ENCODE measurements around the gene TRDMT1.

The TRDMT1 gene

GRCh38 chr10:17210361-17210760 lies 8.9 kb upstream of the TRDMT1 start:
- no peak for DNase-seq (ENCODE audit: low read depth)

GRCh38 chr10:17209881-17210280 lies 8.4 kb upstream of the TRDMT1 start:
- DNase-seq (ENCODE audit: low read depth), result no peak

- DNase-seq (ENCODE audit: low read depth), result no peak
Observed at GRCh38 chr10:17209302-17209701, 7.8 kb upstream of the TRDMT1 start.

GRCh38 chr10:17208476-17208875 lies 7.0 kb upstream of the TRDMT1 start:
- DNase-seq (ENCODE audit: low read depth), result no peak

DNA sequence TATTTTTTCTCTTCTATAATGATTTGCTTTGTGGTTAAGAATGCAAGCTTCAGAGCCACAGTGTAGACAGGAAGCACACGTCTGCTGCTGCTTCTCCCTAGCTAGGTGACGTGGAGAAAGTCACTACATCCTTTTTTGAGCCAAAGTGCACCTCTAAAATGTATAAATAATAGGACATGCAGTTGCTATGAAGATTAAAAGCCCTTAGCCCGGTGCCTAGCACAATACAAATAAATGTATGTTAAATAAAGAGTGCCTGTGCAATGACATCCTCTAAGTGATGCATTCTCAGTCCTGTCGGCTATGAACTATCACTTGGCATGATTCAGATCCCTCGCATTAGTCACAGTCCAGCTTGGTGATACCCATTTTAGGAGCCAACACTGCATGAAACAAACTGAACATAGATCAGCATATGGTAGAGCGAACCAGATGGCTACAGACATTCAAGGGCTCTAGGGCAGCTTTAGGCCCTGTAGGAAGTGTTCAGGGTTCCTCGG lies 4.8 kb upstream of the TRDMT1 start:
- peak; percentile 61 for DNase-seq (ENCODE audit: low read depth)

DNA sequence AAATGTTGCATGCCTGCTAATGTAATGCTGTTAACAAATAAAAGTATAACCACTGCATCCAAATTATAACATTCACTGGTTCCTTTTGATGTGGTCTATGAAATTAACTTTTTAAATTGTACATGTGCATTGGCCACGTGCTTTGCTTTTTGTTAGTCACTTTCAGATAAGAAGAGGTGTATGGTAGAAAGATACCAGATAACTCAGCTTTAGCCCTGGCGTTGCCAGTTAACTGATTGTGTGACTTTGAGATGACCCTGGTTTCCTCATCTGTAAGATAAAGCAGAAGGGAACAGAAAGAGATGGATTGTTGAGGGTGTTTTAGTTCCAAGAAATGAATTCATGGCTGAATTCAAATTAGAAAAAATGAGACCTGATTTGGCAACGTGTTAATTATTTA lies 1.9 kb upstream of the TRDMT1 start:
- DNase-seq (ENCODE audit: low read depth), result no peak

- DNase-seq (ENCODE audit: low read depth), result no peak
Observed at GRCh38 chr10:17202999-17203398, 1.5 kb upstream of the TRDMT1 start.

GRCh38 chr10:17202506-17202905 lies 1.0 kb upstream of the TRDMT1 start:
- no peak for DNase-seq (ENCODE audit: low read depth)

- no peak for DNase-seq (ENCODE audit: low read depth)
Observed at GRCh38 chr10:17201794-17202116, 283 bp upstream of the TRDMT1 start.

DNA sequence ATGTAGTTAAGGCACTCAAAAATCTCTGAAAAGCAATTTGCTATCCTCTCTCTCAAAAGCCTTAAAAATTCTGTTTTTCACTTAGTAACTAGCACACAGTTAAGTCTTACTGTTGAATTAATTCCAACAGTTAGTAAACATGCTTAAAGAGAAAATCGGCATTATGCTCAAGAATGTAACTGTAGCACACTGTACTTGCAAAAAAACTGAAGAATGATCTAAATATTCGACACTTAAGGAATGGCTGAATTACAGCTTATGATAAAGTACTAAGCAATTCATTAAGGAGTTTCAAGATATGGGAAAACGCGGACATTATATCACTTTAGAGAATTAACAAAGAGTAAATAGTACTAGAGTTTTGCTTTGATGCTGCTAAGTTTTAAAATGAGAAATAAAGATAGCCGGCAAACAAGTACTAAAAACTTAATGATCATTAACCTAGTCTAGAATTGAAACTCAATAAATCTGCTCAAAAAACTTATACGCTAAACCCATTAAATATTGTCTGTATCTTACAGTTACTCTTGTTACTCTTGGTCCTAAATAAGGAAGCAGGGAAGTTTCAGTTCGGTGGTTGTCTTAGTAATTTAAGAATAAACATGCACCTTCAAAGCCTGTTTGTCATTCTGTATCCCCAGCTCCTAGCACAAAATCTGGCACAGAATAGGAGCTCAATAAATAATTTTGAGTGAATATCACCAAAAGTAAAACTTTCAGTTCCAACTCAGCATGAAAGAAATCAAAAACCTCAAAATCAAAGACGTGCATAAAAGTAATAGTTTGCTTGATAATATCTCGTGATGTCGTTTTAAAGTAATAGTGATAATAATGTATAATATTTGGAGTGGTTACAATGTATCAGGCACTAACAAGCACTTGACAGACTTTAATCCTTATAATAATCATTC lies 1.2 kb downstream of the TRDMT1 start:
- no peak for DNase-seq (ENCODE audit: low read depth)

- peak; percentile 85 for DNase-seq (ENCODE audit: low read depth)
Observed at GRCh38 chr10:17199351-17199804, 2.1 kb downstream of the TRDMT1 start.

DNA sequence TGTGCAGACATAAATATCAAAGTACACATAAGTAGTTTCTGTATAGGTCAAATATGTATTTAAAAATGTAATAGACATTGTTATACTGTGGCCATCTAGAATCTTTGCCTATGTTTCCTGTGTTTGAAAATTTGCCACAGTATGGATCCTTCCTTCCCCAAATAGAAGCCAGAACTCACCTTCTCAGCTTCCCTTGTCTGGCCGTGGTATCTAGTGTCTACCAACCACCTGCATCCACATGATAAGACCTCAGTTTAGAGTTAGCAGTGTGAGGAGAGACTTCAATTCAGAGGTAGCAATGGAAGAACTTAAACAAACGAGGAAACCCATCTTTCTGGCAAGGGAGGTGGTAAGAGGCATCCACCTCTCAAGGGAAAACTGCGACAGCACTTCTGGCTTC lies 4.9 kb downstream of the TRDMT1 start:
- DNase-seq (ENCODE audit: low read depth), result no peak

- no peak for DNase-seq (ENCODE audit: low read depth)
Observed at GRCh38 chr10:17196045-17196444, 5.4 kb downstream of the TRDMT1 start.

DNA sequence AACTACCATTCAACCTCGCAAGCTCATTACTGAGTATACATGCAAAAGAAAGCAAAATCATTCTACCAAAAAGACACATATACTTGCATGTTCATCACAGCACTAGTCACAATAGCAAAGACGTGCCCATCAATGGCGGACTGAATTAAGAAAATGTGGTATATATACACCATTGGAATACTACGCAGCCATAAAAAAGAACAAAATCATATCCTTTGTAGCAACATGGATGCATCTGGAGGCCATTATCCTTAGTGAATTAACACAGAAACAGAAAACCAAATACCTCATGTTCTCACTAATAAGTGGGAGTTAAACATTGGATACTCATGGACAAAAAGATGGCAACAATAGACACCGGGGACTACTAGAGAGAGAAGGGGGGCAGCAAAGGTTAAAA lies 6.4 kb downstream of the TRDMT1 start:
- DNase-seq (ENCODE audit: low read depth), result no peak

- DNase-seq (ENCODE audit: low read depth), result no peak
Observed at GRCh38 chr10:17190602-17191001, 10.9 kb downstream of the TRDMT1 start.

GRCh38 chr10:17188644-17189172 lies 12.8 kb downstream of the TRDMT1 start:
- DNase-seq (ENCODE audit: low read depth), result no peak

DNA sequence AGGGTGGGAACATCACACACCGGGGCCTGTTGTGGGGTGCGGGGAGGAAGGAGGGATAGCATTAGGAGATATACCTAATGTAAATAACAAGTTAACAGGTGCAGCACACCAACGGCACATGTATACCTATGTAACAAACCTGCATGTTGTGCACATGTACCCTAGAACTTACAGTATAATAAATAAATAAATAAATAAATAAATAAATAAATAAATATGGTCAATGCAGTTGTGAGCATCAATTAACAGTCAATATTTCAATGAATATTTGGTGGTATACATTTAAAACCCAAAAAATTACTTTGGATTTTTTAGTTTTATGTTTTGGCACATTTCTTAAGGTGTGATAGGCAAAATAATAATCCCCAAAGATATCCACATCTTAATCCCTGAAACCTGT lies 15.6 kb downstream of the TRDMT1 start:
- no peak for DNase-seq (ENCODE audit: low read depth)

DNA sequence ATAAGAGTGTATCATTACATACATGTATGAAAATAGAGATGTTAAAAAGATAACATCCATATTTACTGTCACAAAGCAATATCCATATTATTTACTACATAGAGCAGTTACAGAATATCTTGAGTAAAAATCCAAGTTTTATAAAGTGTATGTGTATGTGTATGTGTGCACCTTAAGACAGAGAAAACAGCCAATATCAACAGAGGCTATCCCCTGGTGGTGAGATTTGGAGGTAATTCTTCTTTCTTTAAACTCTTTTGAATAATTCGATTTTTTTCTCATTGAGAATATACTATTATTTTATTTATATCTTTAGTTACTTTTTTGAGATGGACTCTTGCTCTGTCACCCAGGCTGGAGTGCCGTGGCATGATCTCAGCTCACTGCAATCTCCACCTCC lies 18.4 kb downstream of the TRDMT1 start:
- no peak for DNase-seq (ENCODE audit: low read depth)

GRCh38 chr10:17181751-17182150 lies 19.7 kb downstream of the TRDMT1 start:
- no peak for DNase-seq (ENCODE audit: low read depth)

DNA sequence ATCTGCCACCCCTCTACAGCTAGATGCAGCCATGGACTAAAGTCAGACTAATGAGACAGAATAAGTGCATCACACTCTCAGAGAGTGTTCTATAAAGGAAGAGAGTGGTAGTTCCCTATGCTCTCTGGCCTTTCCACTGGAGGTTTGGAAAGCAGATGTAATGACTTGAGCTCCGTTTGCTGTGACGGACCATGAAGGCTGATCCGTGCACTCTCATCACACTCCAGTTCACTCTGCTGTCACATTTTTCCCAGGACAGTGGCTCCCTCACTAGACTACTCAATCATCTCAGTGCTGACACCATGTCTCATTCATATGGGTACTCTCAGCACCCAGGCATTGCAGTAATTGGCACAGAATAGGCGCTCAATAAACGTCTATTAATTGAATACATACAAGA lies 20.4 kb downstream of the TRDMT1 start:
- DNase-seq (ENCODE audit: low read depth), result no peak

DNA sequence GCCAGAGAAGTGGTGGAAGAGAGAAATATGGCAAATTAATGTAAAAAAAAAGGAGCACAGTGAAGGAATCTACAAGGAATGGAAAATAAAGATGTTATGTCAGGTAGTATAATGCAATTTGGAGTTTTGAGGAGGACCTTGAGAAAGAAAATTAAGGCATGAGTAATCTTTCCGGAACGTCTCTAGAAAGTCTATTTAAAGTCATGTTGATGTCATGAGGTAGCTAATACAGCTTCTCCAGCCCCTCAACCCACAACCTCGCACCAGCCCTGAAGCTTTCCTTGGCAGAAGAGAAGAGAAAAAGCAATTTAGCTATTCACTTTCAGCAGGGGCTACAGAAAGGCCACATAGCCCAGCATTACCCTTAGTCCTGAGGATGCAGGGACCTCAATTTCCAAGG lies 22.5 kb downstream of the TRDMT1 start:
- no peak for DNase-seq (ENCODE audit: low read depth)

GRCh38 chr10:17178006-17178405 lies 23.5 kb downstream of the TRDMT1 start:
- DNase-seq (ENCODE audit: low read depth), result no peak

GRCh38 chr10:17177014-17177413 lies 24.5 kb downstream of the TRDMT1 start:
- no peak for DNase-seq (ENCODE audit: low read depth)

GRCh38 chr10:17176091-17176490 lies 25.4 kb downstream of the TRDMT1 start:
- DNase-seq (ENCODE audit: low read depth), result peak; percentile 40
